HepG2 (cell line): ENCODE measurements around the gene ACSM2B. TPM values are rescaled to one million over a fixed set of nuclear protein-coding genes. Genes with fewer than 3 reads are reported as not detected.
A peak's percentile ranks its signal among the peaks of the same experiment; 100 is the strongest.

Experiments
- ARID2 ChIP-seq: sonication (generic); formaldehyde crosslinking; IDR thresholded peaks from 2 replicates; pipeline ENCODE4 v1.8.1; 2022; ENCODE audit warnings: mild to moderate bottlenecking, missing genetic modification reagents, borderline replicate concordance
- FOXM1 ChIP-seq: sonication (generic); formaldehyde crosslinking; IDR thresholded peaks from 2 replicates; pipeline ENCODE4 v1.5.0; 2020; ENCODE audit warnings: missing genetic modification reagents
- JDP2 ChIP-seq: sonication (generic); formaldehyde crosslinking; IDR thresholded peaks from 2 replicates; pipeline ENCODE4 v1.8.1; 2022; ENCODE audit warnings: missing genetic modification reagents, borderline replicate concordance
- KDM6A ChIP-seq: IDR thresholded peaks from 2 replicates; pipeline ENCODE4 v1.6.1; 2016; ENCODE audit warnings: low read depth
- MAFG ChIP-seq: sonication (generic); formaldehyde crosslinking; IDR thresholded peaks from 2 replicates; pipeline ENCODE4 v1.5.1; 2020; ENCODE audit warnings: mild to moderate bottlenecking, missing genetic modification reagents
- NFAT5 ChIP-seq: sonication (generic); formaldehyde crosslinking; IDR thresholded peaks from 2 replicates; pipeline ENCODE4 v1.4.0; 2020; ENCODE audit warnings: missing genetic modification reagents
- NR2F2 ChIP-seq: IDR thresholded peaks from 2 replicates; pipeline ENCODE4 v1.6.1; 2012; ENCODE audit warnings: low read depth, inconsistent platforms, borderline replicate concordance
- SMC3 ChIP-seq: IDR thresholded peaks from 2 replicates; pipeline ENCODE4 v1.6.1; 2011; ENCODE audit warnings: low read length, improper control_type of control experiment
- TBX3 ChIP-seq: fragments of 450-650 bp; IDR thresholded peaks from 2 replicates; pipeline ENCODE4 v1.6.1; 2017; ENCODE audit warnings: antibody characterized with exemption, mild to moderate bottlenecking, inconsistent platforms, borderline replicate concordance
- ZBTB38 ChIP-seq: sonication (generic); formaldehyde crosslinking; IDR thresholded peaks from 2 replicates; pipeline ENCODE4 v1.5.1; 2020; ENCODE audit warnings: mild to moderate bottlenecking, missing genetic modification reagents
- ZNF572 ChIP-seq: sonication (generic); formaldehyde crosslinking; IDR thresholded peaks from 2 replicates; pipeline ENCODE4 v1.5.1; 2020; ENCODE audit warnings: mild to moderate bottlenecking, missing genetic modification reagents
- polyA plus RNA-seq, 8 experiments: library from polyadenylated mRNA; depleted of rRNA in 3 of 8; stranded (reverse) in 7 of 8; unstranded in 1 of 8; fragments of >200 nt; fragmentation: Illumina TruSeq in 4 of 8; extraction: Trizol in 4 of 8; gene quantifications; 2 replicates each; pipeline versions ENCODE4 v1.2.1 to v1.2.3, GENCODE V29; 2011 to 2016; ENCODE audit warnings: low read depth in 4 of 8, missing spikeins in 1 of 8, mixed read lengths in 1 of 8; ENCODE audit not compliant: insufficient read depth in 1 of 8
- total RNA-seq, 5 experiments: library from RNA; depleted of rRNA; stranded (reverse); fragments of >200 nt; fragmentation: Illumina TruSeq; extraction: Trizol; gene quantifications; 2 replicates each; pipeline ENCODE4 v1.2.3, GENCODE V29; 2016; ENCODE audit warnings: low read depth in 1 of 5
- TF ChIP-seq, protein P1 (sequence below), 2 experiments: sonication (generic) in 1 of 2; formaldehyde crosslinking in 1 of 2; IDR thresholded peaks; 2 replicates each; pipeline versions ENCODE4 v1.4.0 to v1.6.1; 2016 to 2020; ENCODE audit warnings: borderline replicate concordance in 1 of 2, low read depth in 1 of 2, mild to moderate bottlenecking in 1 of 2, missing genetic modification reagents in 1 of 2
- TF ChIP-seq, protein P2 (sequence below): sonication (generic); formaldehyde crosslinking; IDR thresholded peaks from 2 replicates; pipeline ENCODE4 v1.5.0; 2020; ENCODE audit warnings: mild to moderate bottlenecking, missing genetic modification reagents, moderate library complexity
- TF ChIP-seq, protein P3 (sequence below): fragments of 450-650 bp; IDR thresholded peaks from 2 replicates; pipeline ENCODE4 v1.6.1; 2017; ENCODE audit warnings: mild to moderate bottlenecking

The ACSM2B gene
- total and polyA plus RNA-seq, 2 of the 13 experiments (the other 11 are each of a cell fraction or from before 2014, with no cell fraction given), result 22.9 to 34.0 TPM

- TF ChIP-seq, protein P1, sequence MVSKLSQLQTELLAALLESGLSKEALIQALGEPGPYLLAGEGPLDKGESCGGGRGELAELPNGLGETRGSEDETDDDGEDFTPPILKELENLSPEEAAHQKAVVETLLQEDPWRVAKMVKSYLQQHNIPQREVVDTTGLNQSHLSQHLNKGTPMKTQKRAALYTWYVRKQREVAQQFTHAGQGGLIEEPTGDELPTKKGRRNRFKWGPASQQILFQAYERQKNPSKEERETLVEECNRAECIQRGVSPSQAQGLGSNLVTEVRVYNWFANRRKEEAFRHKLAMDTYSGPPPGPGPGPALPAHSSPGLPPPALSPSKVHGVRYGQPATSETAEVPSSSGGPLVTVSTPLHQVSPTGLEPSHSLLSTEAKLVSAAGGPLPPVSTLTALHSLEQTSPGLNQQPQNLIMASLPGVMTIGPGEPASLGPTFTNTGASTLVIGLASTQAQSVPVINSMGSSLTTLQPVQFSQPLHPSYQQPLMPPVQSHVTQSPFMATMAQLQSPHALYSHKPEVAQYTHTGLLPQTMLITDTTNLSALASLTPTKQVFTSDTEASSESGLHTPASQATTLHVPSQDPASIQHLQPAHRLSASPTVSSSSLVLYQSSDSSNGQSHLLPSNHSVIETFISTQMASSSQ (IDR thresholded peaks at IDR 0.05; ENCODE audit: low read depth), result no peak
- TF ChIP-seq, protein P1 (CRISPR knock-in tag; IDR thresholded peaks at IDR 0.05; ENCODE audit: borderline replicate concordance), result no peak
- TF ChIP-seq NR2F2 (no peak), ARID2 (CRISPR knock-in tag) (no peak), KDM6A (CRISPR knock-in tag) (no peak), SMC3 (peak; percentile 89), JDP2 (CRISPR knock-in tag) (no peak), ZNF572 (0 out of 2 replicates have a peak, but pooled peaks have one; percentile 50), NFAT5 (CRISPR knock-in tag) (no peak), FOXM1 (CRISPR knock-in tag) (no peak), TBX3 (no peak), ZBTB38 (CRISPR knock-in tag) (no peak), MAFG (CRISPR knock-in tag) (no peak)
- TF ChIP-seq, protein P2, sequence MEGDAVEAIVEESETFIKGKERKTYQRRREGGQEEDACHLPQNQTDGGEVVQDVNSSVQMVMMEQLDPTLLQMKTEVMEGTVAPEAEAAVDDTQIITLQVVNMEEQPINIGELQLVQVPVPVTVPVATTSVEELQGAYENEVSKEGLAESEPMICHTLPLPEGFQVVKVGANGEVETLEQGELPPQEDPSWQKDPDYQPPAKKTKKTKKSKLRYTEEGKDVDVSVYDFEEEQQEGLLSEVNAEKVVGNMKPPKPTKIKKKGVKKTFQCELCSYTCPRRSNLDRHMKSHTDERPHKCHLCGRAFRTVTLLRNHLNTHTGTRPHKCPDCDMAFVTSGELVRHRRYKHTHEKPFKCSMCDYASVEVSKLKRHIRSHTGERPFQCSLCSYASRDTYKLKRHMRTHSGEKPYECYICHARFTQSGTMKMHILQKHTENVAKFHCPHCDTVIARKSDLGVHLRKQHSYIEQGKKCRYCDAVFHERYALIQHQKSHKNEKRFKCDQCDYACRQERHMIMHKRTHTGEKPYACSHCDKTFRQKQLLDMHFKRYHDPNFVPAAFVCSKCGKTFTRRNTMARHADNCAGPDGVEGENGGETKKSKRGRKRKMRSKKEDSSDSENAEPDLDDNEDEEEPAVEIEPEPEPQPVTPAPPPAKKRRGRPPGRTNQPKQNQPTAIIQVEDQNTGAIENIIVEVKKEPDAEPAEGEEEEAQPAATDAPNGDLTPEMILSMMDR (CRISPR knock-in tag), result peak; percentile 75
- TF ChIP-seq, protein P3, sequence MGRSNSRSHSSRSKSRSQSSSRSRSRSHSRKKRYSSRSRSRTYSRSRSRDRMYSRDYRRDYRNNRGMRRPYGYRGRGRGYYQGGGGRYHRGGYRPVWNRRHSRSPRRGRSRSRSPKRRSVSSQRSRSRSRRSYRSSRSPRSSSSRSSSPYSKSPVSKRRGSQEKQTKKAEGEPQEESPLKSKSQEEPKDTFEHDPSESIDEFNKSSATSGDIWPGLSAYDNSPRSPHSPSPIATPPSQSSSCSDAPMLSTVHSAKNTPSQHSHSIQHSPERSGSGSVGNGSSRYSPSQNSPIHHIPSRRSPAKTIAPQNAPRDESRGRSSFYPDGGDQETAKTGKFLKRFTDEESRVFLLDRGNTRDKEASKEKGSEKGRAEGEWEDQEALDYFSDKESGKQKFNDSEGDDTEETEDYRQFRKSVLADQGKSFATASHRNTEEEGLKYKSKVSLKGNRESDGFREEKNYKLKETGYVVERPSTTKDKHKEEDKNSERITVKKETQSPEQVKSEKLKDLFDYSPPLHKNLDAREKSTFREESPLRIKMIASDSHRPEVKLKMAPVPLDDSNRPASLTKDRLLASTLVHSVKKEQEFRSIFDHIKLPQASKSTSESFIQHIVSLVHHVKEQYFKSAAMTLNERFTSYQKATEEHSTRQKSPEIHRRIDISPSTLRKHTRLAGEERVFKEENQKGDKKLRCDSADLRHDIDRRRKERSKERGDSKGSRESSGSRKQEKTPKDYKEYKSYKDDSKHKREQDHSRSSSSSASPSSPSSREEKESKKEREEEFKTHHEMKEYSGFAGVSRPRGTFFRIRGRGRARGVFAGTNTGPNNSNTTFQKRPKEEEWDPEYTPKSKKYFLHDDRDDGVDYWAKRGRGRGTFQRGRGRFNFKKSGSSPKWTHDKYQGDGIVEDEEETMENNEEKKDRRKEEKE, result no peak
Measured at GRCh38 chr16:20624882-20625807, 49.0 kb upstream of the ACSM2B start (continued).
